Activated CD8-positive, alpha-beta memory T cell treated with anti-CD3 and anti-CD28 coated beads for 24 hours (primary cell): ENCODE results near the gene SLC44A3.
A peak's percentile ranks its signal among the peaks of the same experiment; 100 is the strongest.

Experiments
- DNase-seq: peaks from one replicate; pipeline ENCODE4 v3.0.0-alpha.2; 2020

Gene SLC44A3

GRCh38 chr1:94912263-94913184 lies 92.4 kb downstream of the SLC44A3 start:
- no peak for DNase-seq

GRCh38 chr1:94917251-94917650 lies 97.1 kb downstream of the SLC44A3 start:
- DNase-seq, result no peak

GRCh38 chr1:94919241-94920030 lies 99.3 kb downstream of the SLC44A3 start:
- DNase-seq, result no peak

GRCh38 chr1:94920061-94920460 lies 99.9 kb downstream of the SLC44A3 start:
- DNase-seq, result no peak

GRCh38 chr1:94921977-94922376 lies 101.8 kb downstream of the SLC44A3 start:
- DNase-seq, result no peak

GRCh38 chr1:94922761-94923331 lies 102.7 kb downstream of the SLC44A3 start:
- DNase-seq, result no peak

GRCh38 chr1:94925004-94925403 lies 104.8 kb downstream of the SLC44A3 start:
- no peak for DNase-seq

- peak; percentile 59 for DNase-seq
Observed at GRCh38 chr1:94925561-94926125, 105.5 kb downstream of the SLC44A3 start.

- DNase-seq, result peak; percentile 74
Observed at GRCh38 chr1:94926126-94926914, 106.2 kb downstream of the SLC44A3 start.

- peak; percentile 86 for DNase-seq
Observed at GRCh38 chr1:94926915-94927404, 106.8 kb downstream of the SLC44A3 start, which contains the start of gene CNN3. Gene CNN3 (minus strand): TSS chr1:94927110. CDS start chr1:94926894, 216 bp downstream.

- no peak for DNase-seq
Observed at GRCh38 chr1:94927405-94928175, 107.4 kb downstream of the SLC44A3 start.

GRCh38 chr1:94928293-94928939 lies 108.3 kb downstream of the SLC44A3 start:
- DNase-seq, result no peak

GRCh38 chr1:94929351-94930217 lies 109.4 kb downstream of the SLC44A3 start:
- no peak for DNase-seq

- DNase-seq, result no peak
Observed at GRCh38 chr1:94931254-94931841, 111.2 kb downstream of the SLC44A3 start.

GRCh38 chr1:94934551-94934950 lies 114.4 kb downstream of the SLC44A3 start:
- no peak for DNase-seq

GRCh38 chr1:94935034-94935433 lies 114.9 kb downstream of the SLC44A3 start:
- no peak for DNase-seq

GRCh38 chr1:94935476-94935875 lies 115.3 kb downstream of the SLC44A3 start:
- no peak for DNase-seq

- DNase-seq, result no peak
Observed at GRCh38 chr1:94936861-94937620, 116.9 kb downstream of the SLC44A3 start.
